Neural progenitor cell (in vitro differentiated cells): Measurements from ENCODE around the gene GTPBP1. TPM values are rescaled to one million over a fixed set of nuclear protein-coding genes. Genes with fewer than 3 reads are reported as not detected.

Source experiments
- DNase-seq: peaks from one replicate; pipeline ENCODE4 v3.0.0-alpha.2; 2016; ENCODE audit warnings: low spot score
- H2AFZ ChIP-seq: fragments of 200-600 bp; sonication (generic); replicated peaks from 2 replicates; pipeline ENCODE4 v1.6.1; 2016; ENCODE audit warnings: antibody characterized with exemption
- H3F3A ChIP-seq: fragments of 200-600 bp; sonication (generic); 2 replicates; pipeline ENCODE4 v1.6.1; 2016; ENCODE audit warnings: antibody characterized with exemption, low read depth
- H3K27ac ChIP-seq: fragments of 200-600 bp; sonication (generic); 2 replicates; pipeline ENCODE4 v1.5.1; 2016; ENCODE audit warnings: mild to moderate bottlenecking
- H3K27me3 ChIP-seq: fragments of 200-600 bp; sonication (generic); 2 replicates; pipeline ENCODE4 v1.6.1; 2016; ENCODE audit warnings: mild to moderate bottlenecking, moderate library complexity
- H3K36me3 ChIP-seq: fragments of 200-600 bp; sonication (generic); 2 replicates; pipeline ENCODE4 v1.5.1; 2016
- H3K4me1 ChIP-seq: fragments of 200-600 bp; sonication (generic); 2 replicates; pipeline ENCODE4 v1.6.1; 2016; ENCODE audit warnings: mixed run types
- H3K4me2 ChIP-seq: fragments of 200-600 bp; sonication (generic); 2 replicates; pipeline ENCODE4 v1.6.1; 2016
- H3K4me3 ChIP-seq: fragments of 200-600 bp; sonication (generic); 2 replicates; pipeline ENCODE4 v1.5.1; 2016
- H3K79me2 ChIP-seq: fragments of 200-600 bp; sonication (generic); 2 replicates; pipeline ENCODE4 v1.6.1; 2016; ENCODE audit warnings: low read depth
- H3K9ac ChIP-seq: fragments of 200-600 bp; sonication (generic); 2 replicates; pipeline ENCODE4 v1.6.1; 2016
- H3K9me3 ChIP-seq: fragments of 200-600 bp; sonication (generic); 2 replicates; pipeline ENCODE4 v1.5.1; 2016; ENCODE audit warnings: low read depth
- H4K20me1 ChIP-seq: fragments of 200-600 bp; sonication (generic); 2 replicates; pipeline ENCODE4 v1.6.1; 2016; ENCODE audit warnings: low read depth
- H3K27ac Mint-ChIP-seq: 3 replicates; pipeline ENCODE4 v1.8.0; 2021; ENCODE audit warnings: mixed read lengths
- H3K27me3 Mint-ChIP-seq: 2 replicates; pipeline ENCODE4 v1.8.0; 2022; ENCODE audit warnings: low read depth, mild to moderate bottlenecking, inconsistent platforms, moderate library complexity, mixed read lengths; ENCODE audit not compliant: insufficient read depth
- H3K36me3 Mint-ChIP-seq: 3 replicates; pipeline ENCODE4 v1.8.0; 2021; ENCODE audit warnings: mixed read lengths
- H3K4me1 Mint-ChIP-seq: 3 replicates; pipeline ENCODE4 v1.8.0; 2021; ENCODE audit warnings: mixed read lengths
- H3K4me3 Mint-ChIP-seq: 3 replicates; pipeline ENCODE4 v1.8.0; 2021; ENCODE audit warnings: mild to moderate bottlenecking, moderate library complexity, mixed read lengths
- H3K9me3 Mint-ChIP-seq: 3 replicates; pipeline ENCODE4 v1.8.0; 2020; ENCODE audit warnings: mixed read lengths
- EZH2 ChIP-seq: fragments of 200-600 bp; sonication (generic); IDR thresholded peaks from 2 replicates; pipeline ENCODE4 v1.6.1; 2017; ENCODE audit warnings: antibody characterized with exemption, mild to moderate bottlenecking, moderate library complexity
- EZH2phosphoT487 ChIP-seq: fragments of 200-600 bp; sonication (generic); IDR thresholded peaks from 2 replicates; pipeline ENCODE4 v1.6.1; 2017; ENCODE audit warnings: antibody characterized with exemption
- total RNA-seq: library from RNA; depleted of rRNA; stranded (reverse); fragments of >200 nt; gene quantifications from 2 replicates; pipeline ENCODE4 v1.2.3, GENCODE V29; 2015; ENCODE audit warnings: low replicate concordance
- TF ChIP-seq, protein P1 (sequence below): fragments of 200-600 bp; sonication (generic); IDR thresholded peaks from 2 replicates; pipeline ENCODE4 v1.5.1; 2017; ENCODE audit warnings: antibody characterized with exemption, mild to moderate bottlenecking

GTPBP1 gene
- total RNA-seq, 1 donor from 2014 or later = 40.8 TPM

DNA sequence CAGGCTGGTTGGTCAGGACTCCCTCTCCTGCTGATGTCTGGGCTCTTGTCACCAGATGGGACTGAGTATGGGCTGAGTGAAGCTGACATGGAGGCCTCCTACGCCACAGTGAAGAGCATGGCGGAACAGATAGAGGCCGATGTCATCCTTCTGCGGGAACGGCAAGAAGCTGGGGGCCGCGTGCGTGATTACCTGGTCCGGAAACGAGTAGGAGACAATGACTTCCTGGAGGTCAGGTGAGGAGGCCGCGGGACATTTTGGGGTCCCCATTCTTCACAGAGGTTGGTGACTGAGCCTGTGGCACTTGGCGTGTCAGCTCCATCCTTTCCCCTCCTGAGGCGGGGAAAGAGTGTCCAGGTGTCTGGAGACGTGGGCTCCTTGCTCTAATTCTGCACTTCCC, 10.1 kb downstream of the GTPBP1 start:
- Mint-ChIP-seq H3K9me3 (no peaks in the 10 kb centered on the region), H3K4me1 (peaks cover 44% of the 10 kb centered on the region), H3K27me3 (peaks cover 10% of the 10 kb centered on the region), H3K36me3 (peaks cover 20% of the 10 kb centered on the region), H3K4me3 (no peak overlapping the region), H3K27ac (no peak overlapping the region)
- H3K4me3 ChIP-seq = no peak overlapping the region
- H3K4me2 ChIP-seq = no peak overlapping the region
- no peaks in the 10 kb centered on the region for H3K27me3 ChIP-seq
- no peak overlapping the region for H2AFZ ChIP-seq
- no peak overlapping the region for H3K27ac ChIP-seq
- H3K36me3 ChIP-seq = no peaks in the 10 kb centered on the region
- H3K79me2 ChIP-seq = peaks cover 51% of the 10 kb centered on the region
- peaks cover 68% of the 10 kb centered on the region for H4K20me1 ChIP-seq
- no peaks in the 10 kb centered on the region for H3K9me3 ChIP-seq
- TF ChIP-seq EZH2phosphoT487 (no peak), EZH2 (no peak)
- TF ChIP-seq, protein P1, sequence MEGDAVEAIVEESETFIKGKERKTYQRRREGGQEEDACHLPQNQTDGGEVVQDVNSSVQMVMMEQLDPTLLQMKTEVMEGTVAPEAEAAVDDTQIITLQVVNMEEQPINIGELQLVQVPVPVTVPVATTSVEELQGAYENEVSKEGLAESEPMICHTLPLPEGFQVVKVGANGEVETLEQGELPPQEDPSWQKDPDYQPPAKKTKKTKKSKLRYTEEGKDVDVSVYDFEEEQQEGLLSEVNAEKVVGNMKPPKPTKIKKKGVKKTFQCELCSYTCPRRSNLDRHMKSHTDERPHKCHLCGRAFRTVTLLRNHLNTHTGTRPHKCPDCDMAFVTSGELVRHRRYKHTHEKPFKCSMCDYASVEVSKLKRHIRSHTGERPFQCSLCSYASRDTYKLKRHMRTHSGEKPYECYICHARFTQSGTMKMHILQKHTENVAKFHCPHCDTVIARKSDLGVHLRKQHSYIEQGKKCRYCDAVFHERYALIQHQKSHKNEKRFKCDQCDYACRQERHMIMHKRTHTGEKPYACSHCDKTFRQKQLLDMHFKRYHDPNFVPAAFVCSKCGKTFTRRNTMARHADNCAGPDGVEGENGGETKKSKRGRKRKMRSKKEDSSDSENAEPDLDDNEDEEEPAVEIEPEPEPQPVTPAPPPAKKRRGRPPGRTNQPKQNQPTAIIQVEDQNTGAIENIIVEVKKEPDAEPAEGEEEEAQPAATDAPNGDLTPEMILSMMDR = no peak
- H3F3A ChIP-seq = peaks cover 25% of the 10 kb centered on the region
- peaks cover 26% of the 10 kb centered on the region for H3K4me1 ChIP-seq
- DNase-seq = no peak
- H3K9ac ChIP-seq = no peak overlapping the region

DNA sequence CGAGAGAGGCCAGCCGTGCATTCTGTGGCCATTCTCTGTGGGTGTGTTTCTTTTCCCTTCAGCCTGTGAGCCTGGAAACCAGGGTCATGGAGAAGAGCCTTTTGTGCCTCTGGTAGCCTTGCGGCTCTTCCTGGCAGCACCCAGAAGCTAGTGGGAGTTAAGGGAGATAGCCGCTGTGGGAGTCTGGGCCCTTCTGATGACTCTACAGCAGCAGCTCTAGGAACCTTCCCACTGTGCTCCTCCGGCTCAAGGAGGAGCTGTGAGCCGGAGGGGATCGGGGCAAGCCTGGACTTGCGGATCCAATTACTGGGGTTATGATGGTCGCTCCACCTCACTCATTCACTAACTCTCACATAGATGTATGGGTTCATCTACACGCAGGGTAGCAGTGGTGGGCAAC, 10.5 kb downstream of the GTPBP1 start:
- H4K20me1 ChIP-seq = peaks cover 64% of the 10 kb centered on the region
- Mint-ChIP-seq H3K4me1 (peaks cover 42% of the 10 kb centered on the region), H3K9me3 (no peaks in the 10 kb centered on the region), H3K36me3 (peaks cover 17% of the 10 kb centered on the region), H3K4me3 (no peak overlapping the region), H3K27me3 (peaks cover 10% of the 10 kb centered on the region), H3K27ac (no peak overlapping the region)
- DNase-seq = no peak
- H3K4me1 ChIP-seq = peaks cover 26% of the 10 kb centered on the region
- no peaks in the 10 kb centered on the region for H3K9me3 ChIP-seq
- H2AFZ ChIP-seq = no peak overlapping the region
- H3K4me2 ChIP-seq = no peak overlapping the region
- no peak overlapping the region for H3K9ac ChIP-seq
- H3K27me3 ChIP-seq = no peaks in the 10 kb centered on the region
- no peak overlapping the region for H3K27ac ChIP-seq
- H3F3A ChIP-seq = peaks cover 21% of the 10 kb centered on the region
- TF ChIP-seq EZH2phosphoT487 = no peak
- H3K4me3 ChIP-seq = no peak overlapping the region
- H3K79me2 ChIP-seq = peaks cover 47% of the 10 kb centered on the region
- H3K36me3 ChIP-seq = no peaks in the 10 kb centered on the region

DNA sequence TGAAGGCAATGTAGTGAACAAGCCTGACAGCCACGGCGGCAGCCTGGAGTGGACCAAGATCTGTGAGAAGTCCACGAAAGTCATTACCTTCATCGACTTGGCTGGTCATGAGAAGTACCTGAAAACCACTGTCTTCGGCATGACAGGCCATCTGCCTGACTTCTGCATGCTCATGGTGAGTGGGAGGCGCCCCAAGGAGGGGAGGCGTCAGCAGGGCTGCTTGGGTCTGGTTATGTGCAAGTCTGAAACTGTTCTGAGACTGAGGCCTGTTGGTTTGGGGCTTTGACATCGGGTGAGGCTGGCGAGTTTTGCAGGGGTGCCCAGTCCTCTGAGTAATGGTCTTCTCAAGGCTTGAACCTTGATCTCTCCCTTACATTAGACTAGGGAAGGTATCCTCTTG, 11.1 kb downstream of the GTPBP1 start:
- H3K36me3 Mint-ChIP-seq = peaks cover 21% of the 10 kb centered on the region
- H3K9ac ChIP-seq = no peak overlapping the region
- H3K36me3 ChIP-seq = no peaks in the 10 kb centered on the region
- no peaks in the 10 kb centered on the region for H3K9me3 ChIP-seq
- no peaks in the 10 kb centered on the region for H3K9me3 Mint-ChIP-seq
- peaks cover 10% of the 10 kb centered on the region for H3K27me3 Mint-ChIP-seq
- peaks cover 22% of the 10 kb centered on the region for H3K4me1 ChIP-seq
- H3K27ac ChIP-seq = no peak overlapping the region
- H3K27ac Mint-ChIP-seq = no peak overlapping the region
- no peaks in the 10 kb centered on the region for H3K27me3 ChIP-seq
- H3K4me3 ChIP-seq = no peak overlapping the region
- H3F3A ChIP-seq = peaks cover 16% of the 10 kb centered on the region
- peaks cover 41% of the 10 kb centered on the region for H3K79me2 ChIP-seq
- H2AFZ ChIP-seq = no peak overlapping the region
- TF ChIP-seq EZH2phosphoT487 = no peak
- no peak for TF ChIP-seq EZH2
- TF ChIP-seq, protein P1 = no peak
- H3K4me2 ChIP-seq = no peak overlapping the region
- peaks cover 58% of the 10 kb centered on the region for H4K20me1 ChIP-seq
- H3K4me1 Mint-ChIP-seq = peaks cover 41% of the 10 kb centered on the region
- no peak for DNase-seq
- no peak overlapping the region for H3K4me3 Mint-ChIP-seq

DNA sequence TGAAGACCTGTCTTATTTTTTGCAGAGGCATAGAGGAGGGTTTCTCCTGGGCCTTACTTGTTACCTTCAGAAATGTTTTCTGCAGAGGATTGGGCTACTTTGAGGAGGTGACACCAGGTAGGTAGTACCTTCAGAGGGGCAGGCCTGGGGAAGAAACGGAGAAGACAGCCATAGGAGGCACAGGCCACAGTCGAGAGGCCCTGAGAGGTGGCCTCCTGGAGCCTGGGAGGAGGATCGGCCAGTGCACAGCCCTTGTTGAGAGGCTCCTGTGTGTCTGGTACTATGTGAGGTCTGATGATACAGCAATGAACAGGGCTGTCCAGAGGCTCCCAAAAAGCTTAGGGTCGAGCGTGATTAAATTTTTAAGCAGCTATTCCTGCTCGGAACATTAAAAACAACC, 11.5 kb downstream of the GTPBP1 start:
- H3K27me3 Mint-ChIP-seq = peaks cover 10% of the 10 kb centered on the region
- no peak for DNase-seq
- H3K9me3 Mint-ChIP-seq = no peaks in the 10 kb centered on the region
- Histone ChIP-seq H3F3A (peaks cover 11% of the 10 kb centered on the region), H3K4me1 (peaks cover 18% of the 10 kb centered on the region), H4K20me1 (peaks cover 54% of the 10 kb centered on the region), H3K4me2 (no peak overlapping the region), H3K9ac (no peak overlapping the region), H2AFZ (no peak overlapping the region), H3K4me3 (no peak overlapping the region), H3K36me3 (no peaks in the 10 kb centered on the region), H3K27ac (no peak overlapping the region), H3K79me2 (peaks cover 37% of the 10 kb centered on the region), H3K9me3 (no peaks in the 10 kb centered on the region), H3K27me3 (no peaks in the 10 kb centered on the region)
- TF ChIP-seq, protein P1 = no peak
- TF ChIP-seq EZH2phosphoT487 (no peak), EZH2 (no peak)
- no peak overlapping the region for H3K4me3 Mint-ChIP-seq
- peaks cover 21% of the 10 kb centered on the region for H3K36me3 Mint-ChIP-seq
- H3K4me1 Mint-ChIP-seq = peaks cover 38% of the 10 kb centered on the region
- no peak overlapping the region for H3K27ac Mint-ChIP-seq
